Cardiac fibroblast (primary cell): ENCODE results near the gene LEFTY2.
"Not testable (repeated sequence)": the region's sequence is repeated elsewhere in the genome, so short reads cannot be mapped to it uniquely, and the experiment has no call there.

Experiments used
- DNase-seq, 2 donors: peaks; one replicate each; pipeline versions ENCODE4 v3.0.0 to v3.0.0-alpha.2; 2010; ENCODE audit warnings: low read depth in 2 of 2
- H3K4me3 ChIP-seq, 2 donors: replicated peaks in 1 of 2; 1 replicate in 1 of 2; 2 replicates in 1 of 2; pipeline ENCODE4 v1.5.1; 2011; ENCODE audit warnings: low read depth in 2 of 2, low read length in 2 of 2, mild to moderate bottlenecking in 2 of 2, moderate library complexity in 1 of 2
- CTCF ChIP-seq: IDR thresholded peaks from one replicate; pipeline ENCODE4 v1.5.1; 2011; ENCODE audit warnings: low read depth, mild to moderate bottlenecking, low read length, inconsistent platforms

LEFTY2 gene

GRCh38 chr1:225942574-225942973 lies 1.6 kb upstream of the LEFTY2 start:
- no peak overlapping the region for H3K4me3 ChIP-seq
- TF ChIP-seq CTCF = no peak
- DNase-seq = no peak

GRCh38 chr1:225941942-225942222 lies 862 bp upstream of the LEFTY2 start:
- no peak for DNase-seq
- no peak for TF ChIP-seq CTCF
- no peak overlapping the region for H3K4me3 ChIP-seq

- no peak for TF ChIP-seq CTCF
- H3K4me3 ChIP-seq = no peak overlapping the region
- DNase-seq = no peak
Measured at GRCh38 chr1:225940385-225941151, 452 bp downstream of the LEFTY2 start.

GRCh38 chr1:225939939-225940310 lies 1.1 kb downstream of the LEFTY2 start:
- H3K4me3 ChIP-seq, DNase-seq: not testable (repeated sequence)

- H3K4me3 ChIP-seq, DNase-seq: not testable (repeated sequence)
Measured at GRCh38 chr1:225939097-225939938, 1.7 kb downstream of the LEFTY2 start.

GRCh38 chr1:225937048-225937968 lies 3.7 kb downstream of the LEFTY2 start:
- DNase-seq = no peak
- H3K4me3 ChIP-seq = no peak overlapping the region
- TF ChIP-seq CTCF = no peak

GRCh38 chr1:225936523-225936922 lies 4.5 kb downstream of the LEFTY2 start:
- no peak overlapping the region for H3K4me3 ChIP-seq
- DNase-seq = no peak
- TF ChIP-seq CTCF = no peak

- not testable (repeated sequence) for DNase-seq, H3K4me3 ChIP-seq
Measured at GRCh38 chr1:225936086-225936485, 4.9 kb downstream of the LEFTY2 start.
